Body of pancreas (tissue), 4 donors: Measurements from ENCODE around the gene SYNE3.

ENCODE experiments used
- POLR2A ChIP-seq, 3 donors: fragments of 450-650 bp; IDR thresholded peaks; one replicate each; pipeline ENCODE4 v1.6.1; 2016; ENCODE audit warnings: antibody characterized with exemption in 3 of 3, mild to moderate bottlenecking in 2 of 3
- TF ChIP-seq, protein P1 (sequence below), 7 experiments: fragments of 450-650 bp in 4 of 7; fragments of 200-600 bp in 3 of 7; sonication (generic) in 3 of 7; IDR thresholded peaks; one replicate each; pipeline ENCODE4 v1.5.1; 2016 to 2019; ENCODE audit warnings: antibody characterized with exemption in 7 of 7

GRCh38 chr14:95495076-95495475 lies 21.4 kb downstream of the SYNE3 start:
- TF ChIP-seq, protein P1, sequence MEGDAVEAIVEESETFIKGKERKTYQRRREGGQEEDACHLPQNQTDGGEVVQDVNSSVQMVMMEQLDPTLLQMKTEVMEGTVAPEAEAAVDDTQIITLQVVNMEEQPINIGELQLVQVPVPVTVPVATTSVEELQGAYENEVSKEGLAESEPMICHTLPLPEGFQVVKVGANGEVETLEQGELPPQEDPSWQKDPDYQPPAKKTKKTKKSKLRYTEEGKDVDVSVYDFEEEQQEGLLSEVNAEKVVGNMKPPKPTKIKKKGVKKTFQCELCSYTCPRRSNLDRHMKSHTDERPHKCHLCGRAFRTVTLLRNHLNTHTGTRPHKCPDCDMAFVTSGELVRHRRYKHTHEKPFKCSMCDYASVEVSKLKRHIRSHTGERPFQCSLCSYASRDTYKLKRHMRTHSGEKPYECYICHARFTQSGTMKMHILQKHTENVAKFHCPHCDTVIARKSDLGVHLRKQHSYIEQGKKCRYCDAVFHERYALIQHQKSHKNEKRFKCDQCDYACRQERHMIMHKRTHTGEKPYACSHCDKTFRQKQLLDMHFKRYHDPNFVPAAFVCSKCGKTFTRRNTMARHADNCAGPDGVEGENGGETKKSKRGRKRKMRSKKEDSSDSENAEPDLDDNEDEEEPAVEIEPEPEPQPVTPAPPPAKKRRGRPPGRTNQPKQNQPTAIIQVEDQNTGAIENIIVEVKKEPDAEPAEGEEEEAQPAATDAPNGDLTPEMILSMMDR (IDR thresholded peaks at IDR 0.05): no peak
- TF ChIP-seq POLR2A (IDR thresholded peaks at IDR 0.05): no peak
